TTC549 (cell line): ENCODE data around the gene OR10A7.
"Not testable (repeated sequence)": the region's sequence is repeated elsewhere in the genome, so short reads cannot be mapped to it uniquely, and the experiment has no call there.

Experiments used
- FAIRE-seq: peaks from 2 replicates; lab custom pipeline; 2012; peaks lifted over from hg19 to GRCh38; lab: Jason Lieb, UNC

Gene OR10A7

GRCh38 chr12:55220725-55221124 lies at the start of gene OR10A7:
TSS of gene OR10A7 (plus strand) at chr12:55221025. CDS start at chr12:55221025, 0 bp downstream.
- FAIRE-seq, result no peak

GRCh38 chr12:55171445-55171844 lies 49.4 kb upstream of the OR10A7 start:
- FAIRE-seq, result peak; percentile 42

- not testable (repeated sequence) for FAIRE-seq
These were observed 49.0 kb upstream of the OR10A7 start for GRCh38 chr12:55171846-55172245.

GRCh38 chr12:55172686-55173085 lies 48.1 kb upstream of the OR10A7 start:
- FAIRE-seq, result no peak

- FAIRE-seq, result no peak
These were observed 47.4 kb upstream of the OR10A7 start for GRCh38 chr12:55173456-55173855.

- no peak for FAIRE-seq
These were observed 32.3 kb upstream of the OR10A7 start for GRCh38 chr12:55188573-55188972.

GRCh38 chr12:55188974-55189556 lies 31.8 kb upstream of the OR10A7 start:
- peak; percentile 91 for FAIRE-seq

GRCh38 chr12:55194382-55194781 lies 26.4 kb upstream of the OR10A7 start:
- FAIRE-seq, result no peak

- no peak for FAIRE-seq
These were observed 5.7 kb downstream of the OR10A7 start for GRCh38 chr12:55226523-55226922.

GRCh38 chr12:55227643-55228042 lies 6.8 kb downstream of the OR10A7 start:
- FAIRE-seq, result no peak

GRCh38 chr12:55244309-55244708 lies 23.5 kb downstream of the OR10A7 start, which contains the start of gene OR6C74:
TSS of gene OR6C74 (plus strand) at chr12:55244609. CDS start at chr12:55247288, 2,679 bp downstream.
- no peak for FAIRE-seq

GRCh38 chr12:55246159-55246558 lies 25.3 kb downstream of the OR10A7 start:
- FAIRE-seq, result no peak

- FAIRE-seq, result no peak
These were observed 30.1 kb downstream of the OR10A7 start for GRCh38 chr12:55250944-55251343.

GRCh38 chr12:55253281-55253680 lies 32.5 kb downstream of the OR10A7 start:
- FAIRE-seq, result no peak

- no peak for FAIRE-seq
These were observed 36.0 kb downstream of the OR10A7 start for GRCh38 chr12:55256831-55257230.

GRCh38 chr12:55258303-55258702 lies 37.5 kb downstream of the OR10A7 start:
- no peak for FAIRE-seq
